Activated T-cell treated with anti-CD3 and anti-CD28 coated beads, Interleukin-2, amount 50 U/mL, for 4 hours (primary cell): Measurements from ENCODE around the gene NEK6. TPM values are rescaled to one million over a fixed set of nuclear protein-coding genes. Genes with fewer than 3 reads are reported as not detected.
"Not testable (repeated sequence)": the region's sequence is repeated elsewhere in the genome, so short reads cannot be mapped to it uniquely, and the experiment has no call there.

Source experiments
- ATAC-seq, 2 donors: fragments of 200-7000 bp; cut with Tn5 transposase; one replicate each; pipeline ENCODE4 v1.10.0; 2021
- DNase-seq: peaks from one replicate; pipeline ENCODE4 v3.0.0-alpha.2; 2020
- H3K27me3 Mint-ChIP-seq: one replicate; pipeline ENCODE4 v1.8.0; 2021; ENCODE audit warnings: low read depth, mixed read lengths
- H3K36me3 Mint-ChIP-seq: one replicate; pipeline ENCODE4 v1.8.0; 2022; ENCODE audit warnings: mixed read lengths; ENCODE audit not compliant: insufficient read depth
- H3K4me1 Mint-ChIP-seq: one replicate; pipeline ENCODE4 v1.8.0; 2021; ENCODE audit warnings: low read depth, mixed read lengths
- H3K4me3 Mint-ChIP-seq: one replicate; pipeline ENCODE4 v1.8.0; 2021; ENCODE audit warnings: mild to moderate bottlenecking, moderate library complexity, mixed read lengths
- H3K9me3 Mint-ChIP-seq: one replicate; pipeline ENCODE4 v1.8.0; 2021; ENCODE audit warnings: mixed read lengths
- total RNA-seq, 3 donors: library from RNA; stranded (reverse); gene quantifications; one replicate each; pipeline ENCODE4 v1.2.1, GENCODE V29; 2021

NEK6 gene
- total RNA-seq, 3 donors from 2014 or later = 29.8 to 46.1 (median 43.0) TPM

DNA sequence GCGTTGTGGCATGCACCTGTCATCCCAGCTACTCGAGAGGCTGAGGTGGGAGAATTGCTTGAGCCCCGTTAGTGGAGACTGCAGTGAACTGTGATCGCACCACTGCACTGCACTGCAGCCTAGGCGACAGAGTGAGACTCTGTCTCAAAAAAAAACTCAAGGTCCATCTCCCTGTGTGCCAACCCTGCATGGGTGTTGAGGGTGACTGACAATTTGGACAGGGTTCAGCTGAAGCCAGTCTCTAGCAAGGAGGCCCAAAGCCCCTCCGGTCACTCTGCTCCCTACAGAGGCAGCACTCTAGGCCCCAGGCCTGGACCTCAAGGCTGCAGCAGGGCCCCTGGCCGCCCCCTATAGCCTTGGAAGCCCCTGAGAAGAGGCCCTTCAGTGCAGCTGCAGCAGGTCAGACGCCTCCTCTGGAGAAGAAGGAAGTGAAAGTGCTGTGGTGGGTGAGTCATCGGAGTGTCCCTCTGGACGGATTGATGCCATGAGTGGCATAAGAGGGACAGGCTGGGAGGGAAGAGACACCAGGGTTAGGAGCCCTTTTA lies 39.2 kb upstream of the NEK6 start:
- Mint-ChIP-seq H3K36me3 (no peaks in the 10 kb centered on the region), H3K9me3 (no peaks in the 10 kb centered on the region), H3K27me3 (no peaks in the 10 kb centered on the region), H3K4me3 (no peak overlapping the region), H3K4me1 (peaks cover 59% of the 10 kb centered on the region)
- peak in 1 of 2 donors; percentile 15 for ATAC-seq
- DNase-seq = no peak

DNA sequence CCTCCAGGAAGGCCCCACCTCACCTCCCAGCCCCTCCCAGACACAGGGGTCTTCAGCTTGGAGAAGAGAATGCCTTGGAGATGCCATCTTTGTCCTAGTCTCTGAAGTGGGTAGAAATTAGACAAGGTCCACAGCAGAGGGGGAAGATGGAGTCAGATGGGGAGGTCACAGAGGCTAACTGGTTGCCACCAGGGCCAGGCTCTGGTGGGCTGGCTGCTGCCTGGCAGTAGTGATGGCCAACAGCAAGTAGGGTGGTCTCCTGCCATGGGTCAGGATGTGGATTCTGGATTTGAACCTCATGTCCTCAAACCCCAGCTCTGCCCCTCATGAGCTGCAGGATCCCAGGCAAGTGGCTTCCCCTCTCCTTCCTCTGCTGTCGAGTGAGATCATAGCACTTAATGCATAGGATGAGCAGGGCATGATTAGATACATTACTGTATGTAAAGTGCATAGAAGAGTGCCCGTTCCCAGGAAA lies 38.7 kb upstream of the NEK6 start:
- Mint-ChIP-seq H3K4me3 (no peak overlapping the region), H3K4me1 (peaks cover 56% of the 10 kb centered on the region)

DNA sequence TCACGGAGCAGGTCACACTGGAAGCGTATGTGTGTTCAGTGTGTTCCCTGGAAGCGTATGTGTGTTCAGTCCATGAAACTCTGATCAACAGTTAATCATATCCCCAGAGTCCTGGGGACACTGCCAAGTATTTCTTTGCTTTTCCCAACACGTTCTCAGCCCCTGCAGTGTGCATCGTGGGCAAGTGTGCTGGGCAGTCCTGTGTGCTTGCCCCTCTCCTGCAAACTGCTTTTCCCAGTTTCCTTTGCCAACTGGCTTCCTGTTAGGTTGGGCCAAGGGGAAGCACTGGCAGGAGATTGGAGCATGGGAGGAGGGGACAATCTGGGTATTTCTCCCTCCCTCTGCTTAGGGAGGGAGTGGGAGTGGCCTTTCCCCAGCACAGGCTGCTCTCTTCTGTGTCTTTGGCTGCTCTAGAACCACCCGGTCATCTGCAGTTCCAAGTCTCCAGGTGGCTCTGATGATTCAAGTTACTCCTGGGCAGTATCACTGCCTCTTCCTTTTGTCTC lies 36.8 kb upstream of the NEK6 start:
- Mint-ChIP-seq H3K27me3 (no peaks in the 10 kb centered on the region), H3K9me3 (no peaks in the 10 kb centered on the region), H3K36me3 (no peaks in the 10 kb centered on the region), H3K4me1 (peaks cover 36% of the 10 kb centered on the region), H3K4me3 (no peak overlapping the region)
- DNase-seq (no peak), ATAC-seq (no peak)

More for the DNA sequence above, 38.7 kb upstream of the NEK6 start:
- ATAC-seq (no peak), DNase-seq (no peak)
- no peaks in the 10 kb centered on the region for H3K27me3 Mint-ChIP-seq
- H3K36me3 Mint-ChIP-seq = no peaks in the 10 kb centered on the region
- H3K9me3 Mint-ChIP-seq = no peaks in the 10 kb centered on the region

DNA sequence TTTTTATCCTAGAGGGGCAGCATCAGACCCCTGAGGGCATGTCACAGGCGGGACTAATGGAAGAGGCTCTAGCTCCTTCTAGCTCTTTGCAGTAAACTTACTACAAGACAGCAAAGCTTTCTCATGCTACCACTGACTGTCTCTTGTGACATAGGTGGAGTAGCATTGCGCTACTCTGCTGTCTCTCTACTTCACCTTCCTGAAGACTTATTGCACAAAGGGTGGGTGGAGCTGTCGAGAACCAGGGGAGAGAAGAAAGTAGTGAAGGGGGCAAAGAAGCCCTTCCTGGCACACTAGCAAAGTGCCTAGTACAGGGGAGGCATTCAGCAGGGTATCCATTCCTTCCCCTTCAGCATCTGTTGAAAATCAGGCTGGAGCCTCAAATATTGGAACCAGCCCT lies 36.1 kb upstream of the NEK6 start:
- H3K27me3 Mint-ChIP-seq = no peaks in the 10 kb centered on the region
- DNase-seq = no peak
- no peaks in the 10 kb centered on the region for H3K36me3 Mint-ChIP-seq
- H3K4me1 Mint-ChIP-seq = peaks cover 30% of the 10 kb centered on the region
- H3K4me3 Mint-ChIP-seq = no peak overlapping the region
- no peak for ATAC-seq
- H3K9me3 Mint-ChIP-seq = no peaks in the 10 kb centered on the region

DNA sequence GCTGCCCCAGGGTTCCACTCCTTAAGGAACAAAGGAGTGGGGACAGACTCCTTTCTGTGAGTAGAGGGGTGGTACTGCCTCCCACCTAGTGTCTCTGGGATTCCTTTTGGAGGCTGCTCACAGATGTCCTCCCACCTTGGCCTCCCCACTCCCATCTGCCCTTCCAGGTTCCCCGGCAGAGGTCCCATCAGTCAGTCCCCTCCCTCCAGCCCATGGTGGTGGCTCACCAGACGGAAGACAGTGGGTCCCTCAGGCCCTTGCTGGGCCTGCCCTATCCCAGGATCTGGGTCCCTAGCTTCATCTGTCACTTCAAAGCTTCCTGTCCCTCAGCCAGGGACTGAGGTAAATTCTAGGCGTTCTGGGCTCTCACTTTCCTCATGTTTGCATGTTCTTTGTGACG lies 35.6 kb upstream of the NEK6 start:
- H3K4me3 Mint-ChIP-seq = no peak overlapping the region
- peaks cover 25% of the 10 kb centered on the region for H3K4me1 Mint-ChIP-seq
- DNase-seq = no peak
- no peaks in the 10 kb centered on the region for H3K36me3 Mint-ChIP-seq
- H3K27me3 Mint-ChIP-seq = no peaks in the 10 kb centered on the region
- no peak for ATAC-seq
- no peaks in the 10 kb centered on the region for H3K9me3 Mint-ChIP-seq

DNA sequence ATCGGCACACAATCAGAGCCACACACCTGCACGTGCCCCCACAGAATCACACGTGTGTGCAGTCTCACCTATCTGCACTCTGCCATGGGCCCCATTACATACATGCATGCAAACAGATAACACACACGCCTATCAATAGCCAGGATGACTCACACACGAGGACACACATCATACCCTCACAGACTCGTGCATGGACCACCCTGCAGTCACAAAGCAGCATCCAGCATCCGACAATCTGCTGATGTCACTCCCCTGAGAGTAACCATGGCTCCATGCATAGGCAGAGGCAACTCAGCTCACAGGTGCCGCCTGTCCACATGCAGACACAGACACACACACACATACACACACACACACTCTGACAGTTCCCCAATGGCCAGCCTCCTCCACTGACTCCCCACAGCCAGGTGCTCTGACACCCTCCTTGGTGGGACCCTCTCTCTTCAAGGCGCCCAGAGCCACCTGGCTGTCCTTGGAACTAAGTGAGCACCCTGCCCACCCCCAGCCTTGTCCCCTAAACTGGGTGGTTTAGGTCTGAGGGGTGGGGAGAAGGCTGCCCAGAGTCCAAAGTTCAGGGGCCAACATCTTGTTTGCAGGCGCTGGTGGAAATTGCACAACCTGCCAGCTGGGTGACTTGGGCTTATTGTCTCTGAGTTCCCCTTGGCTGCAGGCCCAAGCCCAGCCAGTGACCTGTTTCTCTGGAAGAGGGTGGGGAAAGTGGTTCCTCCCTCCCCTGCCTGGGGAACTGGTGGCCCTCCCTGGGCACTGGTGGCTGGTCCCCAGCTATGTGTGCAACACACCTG lies 34.6 kb upstream of the NEK6 start:
- H3K4me3 Mint-ChIP-seq = no peak overlapping the region
- DNase-seq (no peak), ATAC-seq (no peak)
- no peaks in the 10 kb centered on the region for H3K27me3 Mint-ChIP-seq
- peaks cover 15% of the 10 kb centered on the region for H3K4me1 Mint-ChIP-seq
- no peaks in the 10 kb centered on the region for H3K36me3 Mint-ChIP-seq
- no peaks in the 10 kb centered on the region for H3K9me3 Mint-ChIP-seq

DNA sequence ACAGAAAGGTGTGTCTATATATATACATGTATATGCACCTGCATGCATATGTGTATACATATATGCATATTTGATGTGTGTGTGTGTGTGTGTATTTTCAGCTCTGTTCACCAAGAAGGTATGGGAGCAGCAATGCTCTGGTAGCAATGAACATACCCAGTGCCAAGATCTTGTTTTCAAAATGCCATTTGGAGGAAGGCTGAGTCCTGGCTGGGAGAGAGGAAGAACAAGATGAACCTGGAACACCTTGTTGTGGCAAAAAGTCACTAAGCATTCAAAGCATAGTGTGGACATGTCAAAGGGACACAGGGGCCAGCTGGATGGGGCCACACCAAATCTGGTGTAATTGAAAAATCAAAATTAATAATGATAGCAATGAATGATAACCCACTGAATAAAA lies 31.8 kb upstream of the NEK6 start:
- Mint-ChIP-seq H3K4me3 (no peak overlapping the region), H3K36me3 (no peaks in the 10 kb centered on the region), H3K4me1 (peaks cover 2% of the 10 kb centered on the region), H3K27me3 (no peaks in the 10 kb centered on the region), H3K9me3 (no peaks in the 10 kb centered on the region)
- DNase-seq (no peak), ATAC-seq (no peak)

DNA sequence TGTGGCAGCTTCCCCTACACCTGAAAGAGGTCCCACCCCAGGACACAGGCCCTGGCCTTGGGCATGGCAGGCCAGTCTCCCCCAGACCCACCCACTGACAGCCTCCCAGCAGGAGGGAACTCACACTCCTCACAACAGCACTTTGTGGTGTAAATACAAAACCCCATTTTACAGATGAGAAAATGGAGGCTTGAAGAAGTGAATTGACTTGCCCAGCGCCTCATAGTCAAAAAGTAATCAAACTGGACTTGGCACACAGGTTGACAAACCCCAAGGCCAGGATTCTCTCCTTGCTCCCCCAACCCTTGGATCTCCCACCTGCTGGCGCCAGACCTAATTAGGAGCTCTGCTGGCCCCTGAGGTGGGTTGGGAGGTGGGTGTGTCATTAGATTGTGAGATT lies 29.2 kb upstream of the NEK6 start:
- ATAC-seq (no peak), DNase-seq (no peak)
- Mint-ChIP-seq H3K27me3 (no peaks in the 10 kb centered on the region), H3K36me3 (no peaks in the 10 kb centered on the region), H3K9me3 (no peaks in the 10 kb centered on the region), H3K4me3 (no peak overlapping the region), H3K4me1 (no peaks in the 10 kb centered on the region)

DNA sequence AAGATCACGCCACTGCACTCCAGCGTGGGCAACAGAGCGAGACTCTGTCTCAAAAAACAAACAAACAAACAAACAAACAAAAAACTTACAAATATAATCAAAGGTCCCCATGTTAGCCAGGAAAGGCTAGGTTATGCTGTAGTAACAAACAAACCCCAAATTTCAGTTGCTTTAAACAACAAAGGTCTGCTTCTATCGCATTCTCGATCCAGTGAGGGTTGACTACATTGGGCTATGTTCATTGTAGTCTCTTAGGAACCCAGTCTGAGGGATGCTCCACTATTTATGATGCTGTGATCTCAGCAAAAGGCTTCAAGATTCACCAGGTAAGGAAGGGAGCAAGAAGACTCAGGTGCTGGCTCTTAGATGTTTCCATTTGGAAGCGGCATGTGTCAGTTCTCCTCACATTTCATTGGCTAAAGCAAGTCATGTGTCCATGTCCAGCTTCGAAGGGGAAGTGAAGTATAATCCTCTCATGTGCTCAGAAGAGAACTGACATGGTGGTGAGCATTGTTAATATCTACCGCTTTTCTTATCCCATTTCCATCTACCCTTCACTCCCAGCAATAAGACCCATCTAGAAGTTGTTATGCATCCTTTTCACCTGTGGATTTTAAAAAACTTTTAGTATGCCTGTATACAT lies 26.5 kb upstream of the NEK6 start:
- ATAC-seq (no peak), DNase-seq (no peak)
- no peaks in the 10 kb centered on the region for H3K27me3 Mint-ChIP-seq
- H3K4me1 Mint-ChIP-seq = no peaks in the 10 kb centered on the region
- H3K36me3 Mint-ChIP-seq = no peaks in the 10 kb centered on the region
- H3K9me3 Mint-ChIP-seq = no peaks in the 10 kb centered on the region
- H3K4me3 Mint-ChIP-seq = no peak overlapping the region

DNA sequence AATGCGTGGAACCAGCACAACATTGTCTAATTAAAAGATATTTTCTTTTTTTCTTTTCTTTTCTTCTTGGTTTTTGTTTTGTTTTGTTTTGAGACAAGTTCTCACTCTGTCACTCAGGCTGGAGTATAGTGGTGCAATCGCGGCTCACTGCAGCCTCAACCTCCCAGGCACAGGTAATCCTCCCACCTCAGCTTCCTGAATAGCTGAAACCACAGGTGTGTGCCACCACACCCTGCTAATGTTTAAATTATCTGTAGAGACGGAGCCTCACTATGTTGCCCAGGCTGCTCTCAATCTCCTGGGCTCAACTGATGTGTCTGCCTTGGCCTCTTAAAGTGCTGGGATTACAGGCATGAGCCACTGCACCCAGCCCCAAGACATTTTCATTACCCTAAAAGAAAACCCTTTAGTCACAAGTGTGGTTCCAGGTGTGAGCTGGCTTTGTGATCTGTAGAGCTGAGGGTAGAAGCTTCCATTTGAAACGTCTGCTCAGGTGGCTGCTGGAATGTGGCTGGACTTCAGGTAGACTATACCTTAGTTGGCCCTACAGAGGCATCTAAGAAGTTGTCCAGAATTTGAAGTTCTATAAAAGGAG lies 19.1 kb upstream of the NEK6 start:
- Mint-ChIP-seq H3K9me3 (no peaks in the 10 kb centered on the region), H3K27me3 (peaks cover 4% of the 10 kb centered on the region), H3K36me3 (no peaks in the 10 kb centered on the region), H3K4me3 (no peak overlapping the region), H3K4me1 (peaks cover 27% of the 10 kb centered on the region)
- peak; percentile 30 to 61 for ATAC-seq
- DNase-seq = no peak

DNA sequence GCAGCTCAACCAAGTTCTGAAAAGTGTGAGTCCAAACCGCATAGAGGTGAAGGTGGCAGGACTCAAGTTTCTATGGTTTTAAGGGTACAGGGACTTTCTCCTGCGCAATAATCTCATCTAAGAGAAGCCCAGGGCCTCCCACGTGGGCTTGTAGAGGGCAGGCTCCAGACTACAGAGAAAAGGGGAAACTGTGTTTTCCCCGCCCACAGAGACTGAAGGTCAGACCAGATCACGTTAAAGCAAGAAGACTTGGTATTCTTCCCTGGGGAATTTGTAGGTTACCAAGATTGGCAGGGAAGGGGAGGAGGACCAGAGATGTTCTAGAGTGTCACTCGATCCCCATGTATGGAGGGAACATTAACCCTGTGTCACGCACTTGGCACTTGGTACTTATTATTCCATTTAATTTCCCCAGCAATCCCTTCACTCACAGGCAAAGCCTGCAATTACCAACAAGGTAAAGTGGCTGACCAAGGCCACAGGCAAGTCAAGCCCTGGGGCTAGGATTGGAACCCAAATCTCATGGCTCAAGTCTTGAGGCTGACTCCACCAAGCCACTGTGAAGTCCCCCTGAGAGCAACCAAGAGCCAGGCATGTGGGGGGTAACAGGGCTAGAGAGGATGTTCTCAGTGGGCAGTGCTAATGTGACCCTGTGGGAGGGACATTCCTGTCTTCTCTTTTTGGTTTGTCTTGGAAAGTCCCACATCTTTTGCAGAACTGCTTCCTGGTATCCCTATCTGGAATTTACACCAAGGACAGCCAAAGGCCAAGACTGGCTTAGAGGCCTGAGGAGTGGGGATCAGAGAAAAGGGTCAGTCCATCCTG lies 18.3 kb upstream of the NEK6 start:
- no peaks in the 10 kb centered on the region for H3K36me3 Mint-ChIP-seq
- no peak overlapping the region for H3K4me3 Mint-ChIP-seq
- H3K27me3 Mint-ChIP-seq = peaks cover 4% of the 10 kb centered on the region
- DNase-seq = no peak
- H3K9me3 Mint-ChIP-seq = no peaks in the 10 kb centered on the region
- peak in 1 of 2 donors; percentile 59 for ATAC-seq
- H3K4me1 Mint-ChIP-seq = peaks cover 27% of the 10 kb centered on the region

DNA sequence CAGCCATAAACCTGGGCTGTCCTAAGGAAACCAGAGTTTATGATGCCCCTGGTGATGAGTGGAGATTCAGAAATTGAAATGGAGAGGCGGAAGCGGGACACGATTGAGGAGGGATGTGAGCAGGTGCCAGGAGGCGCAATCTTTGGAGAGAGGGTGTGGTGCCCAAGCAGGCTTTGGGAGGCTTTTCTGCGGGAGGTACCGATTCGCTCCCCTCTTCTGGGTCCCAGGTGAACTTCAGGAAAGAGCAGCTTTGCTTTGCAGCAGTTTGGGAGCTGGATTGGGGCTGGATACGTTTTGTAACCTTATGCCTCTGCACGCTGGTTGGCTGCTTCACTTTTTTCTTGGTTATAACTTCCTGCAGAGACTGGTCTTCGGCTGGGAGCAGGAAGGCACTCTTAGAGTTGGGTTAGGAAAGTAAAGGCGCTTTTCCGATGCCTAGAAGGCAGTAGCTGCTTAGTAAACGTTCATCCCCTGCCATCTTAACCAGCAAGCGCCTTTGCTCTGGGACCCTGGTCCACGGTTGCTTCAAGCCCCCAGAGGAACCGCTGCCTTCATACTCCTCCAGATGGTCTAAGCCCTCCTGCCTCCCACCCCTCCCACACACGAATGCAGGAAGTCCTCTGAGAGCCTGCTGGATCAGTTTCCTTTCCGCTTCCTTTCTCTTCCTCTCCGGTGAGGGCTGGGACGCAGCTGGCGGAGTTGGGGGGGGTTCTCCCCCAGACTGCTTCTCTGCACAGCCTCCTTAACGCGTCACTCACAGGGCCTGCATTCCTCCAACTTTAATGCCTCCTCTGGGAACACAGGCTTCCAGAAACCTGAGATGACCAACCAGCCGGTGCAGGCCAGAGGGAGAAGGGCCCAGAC lies 15.2 kb upstream of the NEK6 start:
- ATAC-seq (no peak), DNase-seq (no peak)
- no peaks in the 10 kb centered on the region for H3K36me3 Mint-ChIP-seq
- peaks cover 27% of the 10 kb centered on the region for H3K4me1 Mint-ChIP-seq
- H3K9me3 Mint-ChIP-seq = no peaks in the 10 kb centered on the region
- no peak overlapping the region for H3K4me3 Mint-ChIP-seq
- H3K27me3 Mint-ChIP-seq = peaks cover 4% of the 10 kb centered on the region

DNA sequence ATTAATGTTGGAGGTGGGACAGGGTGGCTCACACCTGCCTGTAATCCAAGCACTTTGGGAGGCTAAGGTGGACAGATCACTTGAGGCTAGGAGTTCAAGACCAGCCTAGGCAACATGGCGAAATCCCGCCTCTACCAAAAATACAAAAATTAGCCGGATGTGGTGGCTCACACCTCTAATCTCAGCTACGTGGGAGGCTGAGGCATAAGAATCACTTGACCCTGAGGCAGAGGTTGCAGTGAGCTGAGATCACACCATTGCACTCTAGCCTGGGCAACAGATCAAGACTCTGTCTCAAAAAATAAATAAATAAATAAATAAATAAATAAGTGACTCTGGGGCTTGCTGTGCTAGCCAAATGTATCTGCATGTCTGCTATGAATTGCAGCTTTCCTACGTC lies 10.4 kb upstream of the NEK6 start:
- H3K9me3 Mint-ChIP-seq, H3K4me3 Mint-ChIP-seq, H3K4me1 Mint-ChIP-seq: not testable (repeated sequence)

More for the DNA sequence above, 10.4 kb upstream of the NEK6 start:
- not testable (repeated sequence) for H3K36me3 Mint-ChIP-seq, ATAC-seq, H3K27me3 Mint-ChIP-seq, DNase-seq
